Thyroid gland (tissue), 4 donors: Measurements from ENCODE around the gene ZIC5. TPM values are rescaled to one million over a fixed set of nuclear protein-coding genes. Genes with fewer than 3 reads are reported as not detected.

Experiments used
- DNase-seq, 2 donors: peaks; one replicate each; pipeline ENCODE4 v3.0.0-alpha.2; 2019
- H3K27ac ChIP-seq, 3 donors: fragments of 200-600 bp; sonication (generic); 1 replicate in 2 of 3; 2 replicates in 1 of 3; pipeline ENCODE4 v1.5.1; 2016 to 2019; ENCODE audit warnings: mild to moderate bottlenecking in 1 of 3, moderate library complexity in 1 of 3
- H3K27me3 ChIP-seq: fragments of 200-600 bp; sonication (generic); one replicate; pipeline ENCODE4 v1.5.1; 2019
- H3K36me3 ChIP-seq, 2 donors: fragments of 200-600 bp; sonication (generic); one replicate each; pipeline ENCODE4 v1.5.1; 2016 to 2019
- H3K4me1 ChIP-seq, 2 donors: fragments of 200-600 bp; sonication (generic); one replicate each; pipeline ENCODE4 v1.5.1; 2017 to 2019
- H3K4me3 ChIP-seq, 3 donors: fragments of 200-600 bp; sonication (generic); replicated peaks in 1 of 3; 1 replicate in 2 of 3; 2 replicates in 1 of 3; pipeline ENCODE4 v1.5.1; 2016; ENCODE audit warnings: mild to moderate bottlenecking in 1 of 3
- H3K9me3 ChIP-seq: fragments of 200-600 bp; sonication (generic); one replicate; pipeline ENCODE4 v1.5.1; 2017
- CTCF ChIP-seq, 6 experiments: fragments of 200-600 bp in 3 of 6; fragments of 450-650 bp in 3 of 6; sonication (generic) in 3 of 6; IDR thresholded peaks; one replicate each; pipeline ENCODE4 v1.5.1; 2016 to 2019; ENCODE audit warnings: antibody characterized with exemption in 6 of 6, mild to moderate bottlenecking in 2 of 6, inconsistent platforms in 1 of 6, moderate library complexity in 1 of 6
- POLR2A ChIP-seq, 2 donors: fragments of 450-650 bp; IDR thresholded peaks; one replicate each; pipeline ENCODE4 v1.6.1; 2017; ENCODE audit warnings: antibody characterized with exemption in 2 of 2, mild to moderate bottlenecking in 2 of 2, moderate library complexity in 1 of 2
- WGBS, 2 donors: methylation state at CpG; one replicate each; pipeline ENCODE4 v1.1.5; 2017; 5-methylcytosine and 5-hydroxymethylcytosine counted together
- intact Hi-C: fragments of 100-400 bp; cut with DNase I; formaldehyde crosslinking; loops from one replicate; pipeline ENCODE4 v1.15.1; 2023
- total RNA-seq, 4 donors: library from RNA; depleted of rRNA; stranded (reverse); fragments of >200 nt; gene quantifications; one replicate each; pipeline ENCODE4 v1.2.3, GENCODE V29; 2016

The ZIC5 gene
- total RNA-seq, 4 donors from 2014 or later, result not detected

DNA sequence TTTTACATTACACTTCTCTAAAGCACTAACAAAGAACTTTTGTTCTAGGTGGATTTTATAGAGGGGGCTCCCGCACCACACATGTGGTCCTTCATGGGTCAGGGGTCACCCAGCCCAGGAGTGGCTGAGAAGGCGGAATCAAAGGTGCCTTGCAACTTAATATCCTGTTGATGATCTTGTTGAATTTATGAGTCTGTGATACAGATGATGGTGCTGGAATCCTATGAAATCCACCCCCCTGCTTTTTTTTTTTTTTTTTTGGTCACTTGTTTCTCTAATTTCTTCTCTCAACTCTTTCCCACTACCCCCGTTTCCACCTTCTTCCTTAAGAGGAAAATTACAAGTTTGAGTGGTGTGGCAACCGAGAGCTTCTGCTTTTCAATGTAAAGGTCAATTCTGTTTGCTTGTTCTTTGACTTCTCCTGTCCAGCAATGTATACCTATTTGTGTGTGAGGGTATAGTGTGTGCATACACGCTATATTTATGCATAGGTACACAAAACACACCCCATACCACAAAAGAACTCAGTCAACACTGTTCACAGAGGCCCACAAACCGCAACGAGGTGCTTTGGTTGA, 5.9 kb upstream of the ZIC5 start:
- peaks cover 79% of the 10 kb centered on the region for H3K27me3 ChIP-seq
- intact Hi-C loops, result no loop called here

GRCh38 chr13:99976575-99976974, 5.0 kb upstream of the ZIC5 start:
- 72 to 78% methylated on average over 5 of the region's 5 CpGs for WGBS, 2 donors
- Histone ChIP-seq H3K4me3 (no peak overlapping the region), H3K9me3 (no peaks in the 10 kb centered on the region), H3K27me3 (peaks cover 83% of the 10 kb centered on the region), H3K4me1 (peaks cover 16 to 24% of the 10 kb centered on the region in 2 donors), H3K36me3 (no peaks in the 10 kb centered on the region), H3K27ac (no peak overlapping the region)
- intact Hi-C loops, result no loop called here
- TF ChIP-seq CTCF (IDR thresholded peaks at IDR 0.05), result no peak
- TF ChIP-seq POLR2A (IDR thresholded peaks at IDR 0.05), result no peak
- no peak for DNase-seq

More for the DNA sequence above, 5.9 kb upstream of the ZIC5 start:
- Histone ChIP-seq H3K4me3 (no peak overlapping the region), H3K36me3 (no peaks in the 10 kb centered on the region), H3K27ac (no peak overlapping the region), H3K9me3 (no peaks in the 10 kb centered on the region), H3K4me1 (peaks cover 16 to 32% of the 10 kb centered on the region in 2 donors)
- no peak for TF ChIP-seq CTCF (IDR thresholded peaks at IDR 0.05)
- no peak for TF ChIP-seq POLR2A (IDR thresholded peaks at IDR 0.05)
- 36 to 41% methylated on average over 7 of the region's 7 CpGs for WGBS, 2 donors
- no peak for DNase-seq

DNA sequence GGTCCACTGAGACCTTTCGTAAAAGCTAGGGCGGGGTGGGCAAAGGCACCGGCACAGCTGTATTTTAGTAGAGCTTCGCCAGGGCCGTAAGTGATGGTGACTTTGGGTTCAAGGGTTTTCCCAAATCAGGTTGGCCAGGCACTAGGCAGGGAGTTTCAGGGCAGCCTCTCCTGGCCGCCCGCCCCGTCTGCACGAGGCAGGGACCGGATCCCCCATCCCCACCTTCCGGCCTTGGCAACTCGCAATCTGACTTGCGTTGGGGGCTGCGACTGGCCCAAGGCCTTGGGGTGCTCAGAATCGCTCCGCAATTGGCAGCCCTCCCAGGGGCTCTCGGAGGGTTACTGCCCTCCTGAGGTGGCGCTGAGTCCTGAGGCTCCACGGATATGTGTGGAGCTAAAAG, 4.1 kb upstream of the ZIC5 start:
- intact Hi-C loops, result no loop called here
- Histone ChIP-seq H3K9me3 (no peaks in the 10 kb centered on the region), H3K27ac (no peak overlapping the region), H3K4me3 (no peak overlapping the region), H3K27me3 (peaks cover 90% of the 10 kb centered on the region), H3K36me3 (no peaks in the 10 kb centered on the region), H3K4me1 (peaks cover 11 to 24% of the 10 kb centered on the region in 2 donors)
- TF ChIP-seq CTCF (IDR thresholded peaks at IDR 0.05) (no peak), POLR2A (IDR thresholded peaks at IDR 0.05) (no peak)
- no peak for DNase-seq
- WGBS, 2 donors, result 20 to 22% methylated on average over 11 to 14 of the region's 19 CpGs

- Histone ChIP-seq H3K9me3 (no peaks in the 10 kb centered on the region), H3K27ac (no peak overlapping the region), H3K36me3 (no peaks in the 10 kb centered on the region), H3K27me3 (peaks cover 84% of the 10 kb centered on the region), H3K4me1 (peaks cover 9 to 20% of the 10 kb centered on the region in 2 donors), H3K4me3 (no peak overlapping the region)
- 11 to 20% methylated on average over 17 to 24 of the region's 34 CpGs for WGBS, 2 donors
- TF ChIP-seq CTCF (IDR thresholded peaks at IDR 0.05) (no peak), POLR2A (IDR thresholded peaks at IDR 0.05) (no peak)
- intact Hi-C loops, result no loop called here
- no peak for DNase-seq
Measured at GRCh38 chr13:99974939-99975561, 3.5 kb upstream of the ZIC5 start.

DNA sequence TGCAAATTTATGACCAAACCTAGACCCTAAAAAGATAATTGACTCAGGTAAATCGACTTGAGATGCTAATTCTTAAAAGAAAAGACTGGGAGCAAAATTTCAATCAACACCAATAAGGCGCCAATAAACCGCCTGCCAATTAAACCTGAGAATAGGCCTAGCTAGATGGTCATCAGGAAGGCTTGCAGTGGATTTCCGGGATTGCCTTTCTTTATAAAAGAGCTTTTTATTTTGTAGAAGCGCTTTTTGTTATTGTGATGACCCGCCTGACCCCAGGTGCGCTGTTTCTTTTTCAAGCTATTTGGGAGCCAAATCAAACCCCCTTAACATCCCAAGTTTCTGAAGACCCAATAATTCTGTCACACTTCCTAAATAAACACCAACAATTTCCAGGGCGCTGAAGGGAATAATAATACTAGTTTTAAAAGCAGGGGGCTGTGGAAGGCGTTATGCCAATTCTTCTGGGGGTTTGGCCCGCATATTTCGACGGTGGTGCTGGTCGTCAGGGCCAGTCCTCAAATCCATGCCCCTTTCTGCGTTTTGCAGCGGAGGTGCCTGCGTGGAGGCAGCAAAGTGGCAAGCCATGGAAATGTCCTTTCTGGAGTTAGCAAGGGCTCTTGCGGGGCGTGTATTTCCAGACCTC, 2.9 kb upstream of the ZIC5 start:
- no peak overlapping the region for H3K4me3 ChIP-seq
- no peak overlapping the region for H3K27ac ChIP-seq
- TF ChIP-seq POLR2A (IDR thresholded peaks at IDR 0.05), result no peak
- no peak for TF ChIP-seq CTCF (IDR thresholded peaks at IDR 0.05)
- H3K36me3 ChIP-seq, result no peaks in the 10 kb centered on the region
- intact Hi-C loops, result no loop called here
- no peaks in the 10 kb centered on the region for H3K9me3 ChIP-seq
- 15 to 17% methylated on average over 18 of the region's 18 CpGs for WGBS, 2 donors
- peaks cover 84% of the 10 kb centered on the region for H3K27me3 ChIP-seq
- peaks cover 8 to 20% of the 10 kb centered on the region in 2 donors for H3K4me1 ChIP-seq
- no peak for DNase-seq
